Measurements from ENCODE around the gene GRID2.
A peak's percentile ranks its signal among the peaks of the same experiment; 100 is the strongest.

Gene GRID2

DNA sequence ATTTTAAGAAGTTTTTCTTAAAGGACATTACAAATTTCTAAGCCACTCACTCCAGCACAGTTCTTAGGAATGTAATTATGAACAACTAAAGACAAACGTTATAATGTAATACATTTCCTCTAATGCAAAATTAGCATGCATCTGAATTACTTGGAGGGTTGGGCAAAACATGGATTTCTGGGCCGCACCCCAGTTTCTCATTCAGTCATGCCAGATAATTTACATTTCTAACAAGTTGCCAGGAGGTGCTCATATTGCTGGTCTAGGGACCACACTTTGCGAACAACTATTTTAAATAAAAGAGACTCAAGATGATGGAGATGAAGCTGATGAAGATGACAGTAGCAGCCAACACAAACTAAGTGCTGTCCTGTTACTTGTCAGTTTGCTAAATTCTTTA is 840.1 kb downstream of the GRID2 start:
- TF ChIP-seq, protein P1, sequence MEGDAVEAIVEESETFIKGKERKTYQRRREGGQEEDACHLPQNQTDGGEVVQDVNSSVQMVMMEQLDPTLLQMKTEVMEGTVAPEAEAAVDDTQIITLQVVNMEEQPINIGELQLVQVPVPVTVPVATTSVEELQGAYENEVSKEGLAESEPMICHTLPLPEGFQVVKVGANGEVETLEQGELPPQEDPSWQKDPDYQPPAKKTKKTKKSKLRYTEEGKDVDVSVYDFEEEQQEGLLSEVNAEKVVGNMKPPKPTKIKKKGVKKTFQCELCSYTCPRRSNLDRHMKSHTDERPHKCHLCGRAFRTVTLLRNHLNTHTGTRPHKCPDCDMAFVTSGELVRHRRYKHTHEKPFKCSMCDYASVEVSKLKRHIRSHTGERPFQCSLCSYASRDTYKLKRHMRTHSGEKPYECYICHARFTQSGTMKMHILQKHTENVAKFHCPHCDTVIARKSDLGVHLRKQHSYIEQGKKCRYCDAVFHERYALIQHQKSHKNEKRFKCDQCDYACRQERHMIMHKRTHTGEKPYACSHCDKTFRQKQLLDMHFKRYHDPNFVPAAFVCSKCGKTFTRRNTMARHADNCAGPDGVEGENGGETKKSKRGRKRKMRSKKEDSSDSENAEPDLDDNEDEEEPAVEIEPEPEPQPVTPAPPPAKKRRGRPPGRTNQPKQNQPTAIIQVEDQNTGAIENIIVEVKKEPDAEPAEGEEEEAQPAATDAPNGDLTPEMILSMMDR (IDR thresholded peaks at IDR 0.05; ENCODE audit: unreplicated experiment in 3 of 3) = no peak
- Mint-ChIP-seq H3K36me3 (ENCODE audit: low read depth) (no peaks in the 10 kb centered on the region), H3K4me1 (peaks cover 3% of the 10 kb centered on the region), H3K27ac (no peak overlapping the region), H3K4me3 (no peak overlapping the region), H3K27me3 (ENCODE audit: low read depth) (no peaks in the 10 kb centered on the region), H3K9me3 (no peaks in the 10 kb centered on the region)

DNA sequence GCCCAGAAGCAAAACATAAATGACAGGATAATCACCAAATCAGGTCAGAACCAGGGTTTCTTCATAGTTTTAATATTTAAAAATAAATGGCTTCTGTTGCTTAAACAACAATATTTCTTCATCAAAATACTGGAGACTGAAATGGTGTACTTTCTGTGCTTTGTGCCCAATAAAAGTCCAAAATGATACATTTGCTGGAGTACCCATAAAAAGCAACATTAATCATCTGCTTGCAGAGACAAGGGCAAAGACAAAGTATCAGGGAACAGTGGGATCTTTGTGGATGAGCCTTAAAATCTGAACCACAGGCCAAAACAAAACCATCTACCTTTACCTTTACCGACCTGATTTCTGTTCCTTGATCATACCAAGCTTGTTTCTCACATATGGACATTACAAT is 840.9 kb downstream of the GRID2 start:
- Mint-ChIP-seq H3K27ac (no peak overlapping the region), H3K9me3 (no peaks in the 10 kb centered on the region), H3K4me3 (no peak overlapping the region), H3K36me3 (ENCODE audit: low read depth) (no peaks in the 10 kb centered on the region), H3K27me3 (ENCODE audit: low read depth) (no peaks in the 10 kb centered on the region), H3K4me1 (peaks cover 3% of the 10 kb centered on the region)
- TF ChIP-seq, protein P1 (IDR thresholded peaks at IDR 0.05; ENCODE audit: unreplicated experiment in 3 of 3) = no peak

DNA sequence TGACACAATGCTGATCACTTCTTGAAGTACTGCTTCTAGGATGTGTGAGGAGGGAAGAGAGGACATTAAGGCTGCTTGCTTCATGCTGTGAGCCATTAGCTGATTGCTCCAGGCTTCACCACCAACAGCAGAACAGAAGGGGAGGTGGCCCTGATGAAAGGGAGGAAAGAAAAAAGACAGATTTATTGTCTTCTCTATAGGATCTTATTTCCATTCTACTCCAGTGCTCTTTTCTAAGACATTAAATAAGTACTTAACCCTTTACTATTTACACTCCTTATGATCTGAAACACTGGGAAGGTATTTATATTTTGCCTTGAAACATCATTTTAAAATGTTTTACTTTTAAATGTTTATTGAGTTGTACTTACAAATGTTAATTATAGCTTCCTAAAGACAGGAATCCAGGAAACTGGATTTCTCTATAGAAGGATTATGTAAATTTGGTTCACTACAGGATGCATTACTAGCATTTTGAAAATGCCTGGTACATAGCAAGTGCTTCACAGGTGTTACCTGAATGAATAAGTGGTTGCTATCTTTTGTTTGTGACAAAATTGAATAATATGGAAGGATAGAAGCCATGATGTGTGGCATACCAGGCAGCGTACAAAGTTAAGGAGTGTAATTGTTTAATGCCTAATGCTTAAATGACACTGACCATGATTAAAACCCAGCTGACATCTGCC is 843.9 kb downstream of the GRID2 start:
- H3K4me3 Mint-ChIP-seq = no peak overlapping the region
- no peaks in the 10 kb centered on the region for H3K36me3 Mint-ChIP-seq (ENCODE audit: low read depth)
- H3K4me1 Mint-ChIP-seq = peaks cover 3% of the 10 kb centered on the region
- H3K9me3 Mint-ChIP-seq = no peaks in the 10 kb centered on the region
- H3K27ac Mint-ChIP-seq = no peak overlapping the region
- no peaks in the 10 kb centered on the region for H3K27me3 Mint-ChIP-seq (ENCODE audit: low read depth)
- TF ChIP-seq, protein P1 (IDR thresholded peaks at IDR 0.05; ENCODE audit: unreplicated experiment in 3 of 3) = no peak

DNA sequence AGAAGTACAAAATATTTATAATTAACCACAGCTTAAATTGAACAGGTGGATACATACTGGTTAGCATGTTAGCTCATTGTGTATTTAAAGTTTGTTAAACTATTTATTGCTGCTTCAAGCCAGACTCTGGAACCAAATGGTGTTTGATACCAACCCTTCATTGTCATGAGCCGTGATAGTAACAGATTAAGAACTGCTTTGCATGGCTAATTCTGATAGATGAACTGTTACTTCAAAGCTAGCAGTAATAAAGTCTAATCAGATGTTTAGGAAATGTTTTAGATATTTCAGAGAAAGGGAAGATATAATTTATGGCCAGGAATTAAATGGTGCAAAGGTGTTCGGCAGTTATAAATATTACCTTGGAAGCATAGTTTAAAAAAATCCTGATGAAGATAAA is 848.7 kb downstream of the GRID2 start:
- Mint-ChIP-seq H3K4me3 (no peak overlapping the region), H3K4me1 (no peaks in the 10 kb centered on the region), H3K9me3 (no peaks in the 10 kb centered on the region), H3K27me3 (ENCODE audit: low read depth) (no peaks in the 10 kb centered on the region), H3K36me3 (ENCODE audit: low read depth) (no peaks in the 10 kb centered on the region), H3K27ac (no peak overlapping the region)
- TF ChIP-seq, protein P1 (IDR thresholded peaks at IDR 0.05; ENCODE audit: unreplicated experiment in 3 of 3) = no peak

DNA sequence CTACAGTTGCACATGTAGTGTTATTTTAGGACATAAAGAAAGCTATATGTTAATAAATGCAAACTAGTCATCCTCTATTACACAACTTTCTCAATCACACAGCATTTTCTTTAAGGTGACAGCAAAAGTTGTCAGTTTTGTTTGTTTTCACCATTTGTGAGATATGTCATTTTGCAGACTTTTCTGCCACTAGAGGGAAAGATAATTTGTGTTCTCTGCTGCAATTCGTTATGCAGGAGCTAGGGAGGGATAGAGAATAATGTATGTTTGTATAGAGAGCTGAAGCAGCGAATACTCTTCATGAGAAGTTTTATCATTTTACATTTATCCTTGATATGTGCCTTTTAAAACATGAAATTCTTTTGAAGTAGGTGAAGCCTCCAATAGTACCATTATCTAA is 854.2 kb downstream of the GRID2 start:
- TF ChIP-seq, protein P1 (IDR thresholded peaks at IDR 0.05; ENCODE audit: unreplicated experiment in 3 of 3) = peak; percentile 27 to 34 (median 28)
- H3K4me3 Mint-ChIP-seq = no peak overlapping the region
- H3K4me1 Mint-ChIP-seq = no peaks in the 10 kb centered on the region
- H3K9me3 Mint-ChIP-seq = no peaks in the 10 kb centered on the region
- no peaks in the 10 kb centered on the region for H3K27me3 Mint-ChIP-seq (ENCODE audit: low read depth)
- H3K27ac Mint-ChIP-seq = no peak overlapping the region
- H3K36me3 Mint-ChIP-seq (ENCODE audit: low read depth) = no peaks in the 10 kb centered on the region

DNA sequence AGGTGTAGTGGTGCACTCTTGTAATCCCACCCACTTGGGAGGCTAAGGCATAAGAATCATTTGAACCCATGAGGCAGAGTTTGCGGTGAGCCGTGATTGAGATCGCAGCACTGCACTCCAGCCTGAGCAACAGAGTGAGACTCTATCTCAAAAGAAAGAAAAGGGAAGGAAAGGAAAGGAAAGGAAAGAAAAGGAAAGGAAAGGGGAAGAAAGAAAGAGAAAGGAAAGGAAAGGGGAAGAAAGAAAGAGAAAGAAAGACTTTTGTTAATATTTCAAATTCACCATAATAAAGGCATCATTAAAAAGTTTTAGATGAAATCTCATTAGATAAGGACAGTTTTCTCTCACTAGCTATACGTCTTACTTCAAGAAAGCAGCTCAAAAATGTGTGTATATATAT is 864.3 kb downstream of the GRID2 start:
- TF ChIP-seq, protein P1 (IDR thresholded peaks at IDR 0.05; ENCODE audit: unreplicated experiment in 3 of 3) = no peak
- H3K36me3 Mint-ChIP-seq (ENCODE audit: low read depth) = no peaks in the 10 kb centered on the region
- H3K4me1 Mint-ChIP-seq = no peaks in the 10 kb centered on the region
- H3K4me3 Mint-ChIP-seq = no peak overlapping the region
- H3K27ac Mint-ChIP-seq = no peak overlapping the region
- H3K27me3 Mint-ChIP-seq (ENCODE audit: low read depth) = no peaks in the 10 kb centered on the region
- no peaks in the 10 kb centered on the region for H3K9me3 Mint-ChIP-seq

Measured in nephron (organoid).